ENCODE measurements around the gene ERC2.
A peak's percentile ranks its signal among the peaks of the same experiment; 100 is the strongest.

The ERC2 gene

DNA sequence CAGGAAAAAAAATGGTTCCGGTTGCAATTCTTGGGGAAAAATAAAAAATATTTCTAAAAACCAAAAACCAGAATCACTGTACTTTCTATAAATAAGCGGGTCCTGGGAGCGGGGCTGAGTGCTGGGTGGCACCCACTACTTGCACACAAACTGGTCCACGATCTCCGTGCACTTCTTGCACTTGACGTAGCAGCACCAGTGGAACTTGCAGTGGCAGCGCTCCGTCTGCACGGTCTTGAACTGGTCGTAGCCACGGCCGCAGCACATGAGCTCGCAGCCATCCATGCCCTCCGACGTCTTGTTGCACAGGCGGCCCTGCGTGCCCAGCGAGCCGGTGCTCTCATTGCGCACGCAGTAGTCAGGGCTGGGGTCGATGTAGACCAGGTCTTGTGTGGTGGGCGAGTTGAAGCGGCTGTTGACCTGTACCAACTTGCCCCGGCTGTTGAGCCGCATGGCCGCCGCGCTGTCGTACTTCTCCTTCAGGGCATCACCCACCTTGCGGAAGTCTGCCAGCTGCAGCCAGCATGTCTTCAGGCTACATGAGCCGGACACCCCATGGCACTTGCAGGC lies 998.2 kb downstream of the ERC2 start:
- no peak for DNase-seq (ENCODE audit: low read depth)
- TF ChIP-seq, protein P1, sequence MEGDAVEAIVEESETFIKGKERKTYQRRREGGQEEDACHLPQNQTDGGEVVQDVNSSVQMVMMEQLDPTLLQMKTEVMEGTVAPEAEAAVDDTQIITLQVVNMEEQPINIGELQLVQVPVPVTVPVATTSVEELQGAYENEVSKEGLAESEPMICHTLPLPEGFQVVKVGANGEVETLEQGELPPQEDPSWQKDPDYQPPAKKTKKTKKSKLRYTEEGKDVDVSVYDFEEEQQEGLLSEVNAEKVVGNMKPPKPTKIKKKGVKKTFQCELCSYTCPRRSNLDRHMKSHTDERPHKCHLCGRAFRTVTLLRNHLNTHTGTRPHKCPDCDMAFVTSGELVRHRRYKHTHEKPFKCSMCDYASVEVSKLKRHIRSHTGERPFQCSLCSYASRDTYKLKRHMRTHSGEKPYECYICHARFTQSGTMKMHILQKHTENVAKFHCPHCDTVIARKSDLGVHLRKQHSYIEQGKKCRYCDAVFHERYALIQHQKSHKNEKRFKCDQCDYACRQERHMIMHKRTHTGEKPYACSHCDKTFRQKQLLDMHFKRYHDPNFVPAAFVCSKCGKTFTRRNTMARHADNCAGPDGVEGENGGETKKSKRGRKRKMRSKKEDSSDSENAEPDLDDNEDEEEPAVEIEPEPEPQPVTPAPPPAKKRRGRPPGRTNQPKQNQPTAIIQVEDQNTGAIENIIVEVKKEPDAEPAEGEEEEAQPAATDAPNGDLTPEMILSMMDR (conservative IDR thresholded peaks at IDR 0.05; ENCODE audit: control insufficient read depth, insufficient read depth, low read depth, low read length) = no peak
- H3K4me3 ChIP-seq (ENCODE audit: control insufficient read depth, low read depth, low read length) = no peak overlapping the region

DNA sequence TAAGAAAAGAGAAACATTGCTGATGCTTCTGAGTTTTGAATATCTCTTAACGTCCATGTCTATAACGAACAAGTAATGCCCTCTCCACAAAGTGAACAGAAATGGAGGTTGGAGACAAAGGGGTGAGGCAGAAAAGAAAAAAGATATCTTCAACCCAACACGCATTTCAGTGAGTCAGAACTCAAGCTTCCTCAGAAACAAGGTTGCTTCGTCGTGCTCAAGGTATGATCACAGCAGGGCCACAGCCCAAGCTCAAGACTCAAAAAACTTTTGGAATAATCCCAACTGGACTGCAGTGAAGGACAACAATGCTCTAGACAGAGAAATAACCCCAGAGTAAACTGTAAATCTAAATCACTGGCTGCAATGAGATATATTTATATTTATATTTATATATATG lies 1000.0 kb downstream of the ERC2 start:
- peak; percentile 39 for DNase-seq (ENCODE audit: low read depth)
- H3K4me3 ChIP-seq (ENCODE audit: control insufficient read depth, low read depth, low read length) = no peak overlapping the region
- TF ChIP-seq, protein P1 (conservative IDR thresholded peaks at IDR 0.05; ENCODE audit: control insufficient read depth, insufficient read depth, low read depth, low read length) = no peak

DNA sequence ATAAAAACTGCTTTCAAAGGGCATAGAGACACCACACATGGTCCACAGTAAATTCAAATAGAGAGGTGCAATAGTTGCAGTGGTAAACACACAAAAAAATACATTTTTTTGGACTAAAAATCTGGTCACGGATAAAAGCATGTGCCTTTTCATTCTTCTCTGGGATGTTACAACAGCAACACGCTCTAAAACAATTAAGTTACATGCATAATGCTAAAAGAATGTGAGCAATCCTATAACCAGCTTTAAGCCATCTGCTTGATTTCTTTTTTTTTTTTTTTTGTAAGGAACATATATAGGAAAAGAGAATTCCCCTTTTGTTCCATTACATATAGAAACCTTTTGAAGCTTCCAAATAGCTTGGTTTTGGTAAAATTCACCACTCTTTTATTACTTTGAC lies 1001.2 kb downstream of the ERC2 start:
- DNase-seq (ENCODE audit: low read depth) = peak; percentile 67
- TF ChIP-seq, protein P1 (conservative IDR thresholded peaks at IDR 0.05; ENCODE audit: control insufficient read depth, insufficient read depth, low read depth, low read length) = no peak
- no peak overlapping the region for H3K4me3 ChIP-seq (ENCODE audit: control insufficient read depth, low read depth, low read length)

DNA sequence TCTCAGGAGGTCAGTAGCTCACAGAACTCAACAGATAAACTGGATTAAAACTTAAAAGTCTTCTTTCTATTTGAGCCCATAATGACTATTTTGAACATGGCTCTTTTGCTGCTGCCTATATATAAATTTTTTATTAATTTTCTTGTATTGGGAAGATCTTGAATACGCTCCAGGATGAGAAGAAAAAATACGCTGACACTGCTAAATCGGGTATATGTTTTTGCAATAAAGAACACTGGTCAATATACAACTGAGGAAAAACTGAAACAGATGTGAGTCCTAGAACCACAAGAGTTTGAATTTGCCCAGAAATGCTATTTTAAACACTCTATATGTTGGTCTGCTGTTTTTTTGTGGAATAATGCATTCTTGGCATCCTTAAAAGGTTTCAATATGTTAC lies 1001.7 kb downstream of the ERC2 start:
- TF ChIP-seq, protein P1 (conservative IDR thresholded peaks at IDR 0.05; ENCODE audit: control insufficient read depth, insufficient read depth, low read depth, low read length) = no peak
- H3K4me3 ChIP-seq (ENCODE audit: control insufficient read depth, low read depth, low read length) = no peak overlapping the region
- DNase-seq (ENCODE audit: low read depth) = no peak

DNA sequence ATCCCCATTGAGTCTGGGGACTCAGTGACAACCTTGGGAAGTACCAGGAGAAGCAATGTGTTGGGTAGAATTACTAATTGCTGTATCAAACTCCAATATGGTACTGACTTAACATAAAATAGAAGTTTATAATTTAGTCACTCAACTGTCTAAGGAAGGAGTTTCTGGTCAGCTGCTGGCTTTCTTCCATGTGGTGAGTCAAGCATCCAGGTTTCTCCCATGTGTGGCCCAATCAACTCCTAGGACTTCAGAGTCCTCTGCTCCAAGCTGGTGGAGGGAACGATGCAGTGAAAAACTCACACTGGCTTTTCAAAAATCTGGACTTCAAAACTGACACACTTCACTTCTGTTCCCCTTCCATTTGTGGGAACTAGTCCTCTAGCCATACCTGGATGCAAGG lies 1006.4 kb downstream of the ERC2 start:
- peak; percentile 88 for DNase-seq (ENCODE audit: low read depth)
- TF ChIP-seq, protein P1 (conservative IDR thresholded peaks at IDR 0.05; ENCODE audit: control insufficient read depth, insufficient read depth, low read depth, low read length) = no peak
- H3K4me3 ChIP-seq (ENCODE audit: control insufficient read depth, low read depth, low read length) = no peak overlapping the region

- no peak for DNase-seq (ENCODE audit: low read depth)
- TF ChIP-seq, protein P1 (conservative IDR thresholded peaks at IDR 0.05; ENCODE audit: control insufficient read depth, insufficient read depth, low read depth, low read length) = no peak
- no peak overlapping the region for H3K4me3 ChIP-seq (ENCODE audit: control insufficient read depth, low read depth, low read length)
Observed at GRCh38 chr3:55459838-55460237, 1008.4 kb downstream of the ERC2 start.

Data from fibroblast of mammary gland (primary cell).